HG02798 (cell line): ENCODE results near the gene GRIK2.

Source experiments
- ATAC-seq: cut with Tn5 transposase; IDR thresholded peaks from one replicate; pipeline ENCODE4 v1.9.1; 2021; ENCODE audit warnings: mild to moderate bottlenecking; ENCODE audit not compliant: unreplicated experiment, poor library complexity

The GRIK2 gene

DNA sequence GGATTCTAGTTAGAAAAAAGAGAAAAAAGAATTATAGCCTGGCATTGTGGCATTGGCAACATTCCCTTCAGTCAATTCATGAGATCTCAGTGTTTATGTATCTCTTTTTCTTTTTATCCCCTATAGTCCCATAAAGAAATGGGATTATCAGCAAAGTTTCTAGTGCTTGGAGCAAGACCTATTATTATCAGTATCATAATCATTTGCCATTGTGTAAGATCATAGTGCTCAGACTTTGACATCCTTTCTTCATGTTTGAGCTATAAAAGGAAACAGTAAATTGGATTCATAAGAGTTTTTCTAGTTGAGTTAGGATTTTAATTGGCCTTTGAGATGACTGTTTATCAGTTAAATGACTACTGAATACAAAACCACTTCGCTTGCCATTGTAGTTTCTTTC is 295.6 kb downstream of the GRIK2 start:
- ATAC-seq, result no peak

DNA sequence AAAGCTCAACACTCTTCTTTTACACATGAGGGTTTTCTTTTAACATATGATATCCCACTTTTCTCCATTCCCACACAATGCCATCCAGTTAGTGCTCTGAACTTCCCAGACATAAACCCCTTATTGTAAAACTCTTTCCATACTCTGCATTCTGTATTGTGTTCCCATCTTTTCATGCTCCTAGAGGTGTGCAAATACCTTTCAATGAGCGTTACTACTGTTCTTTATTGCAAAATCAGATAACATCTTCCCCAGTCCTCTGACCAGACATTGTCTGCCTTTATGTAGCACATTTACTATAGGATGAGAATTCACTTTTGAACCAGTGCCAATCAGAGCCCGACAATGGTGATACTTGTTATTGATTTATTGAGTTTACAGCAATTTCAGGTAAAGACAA is 296.2 kb downstream of the GRIK2 start:
- ATAC-seq, result no peak

DNA sequence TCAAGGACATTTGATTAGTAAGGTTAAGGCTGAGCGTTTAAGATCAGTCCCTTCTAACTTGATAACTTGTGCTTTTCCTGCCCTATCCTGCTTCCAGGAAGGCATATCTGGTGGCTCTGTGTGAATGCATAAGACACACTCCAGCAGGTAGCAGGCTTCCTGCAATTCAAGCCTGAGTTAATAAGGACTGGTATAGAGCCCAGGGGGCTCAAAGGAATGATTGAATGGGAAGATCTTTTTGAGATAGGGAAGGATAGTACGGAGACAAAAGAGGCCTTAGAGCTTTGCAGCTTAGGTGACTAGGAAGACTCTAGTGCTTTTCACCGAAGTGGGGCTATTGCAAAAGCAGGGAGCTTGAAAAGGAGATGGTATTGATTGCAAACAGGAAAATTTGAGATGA is 307.1 kb downstream of the GRIK2 start:
- no peak for ATAC-seq

DNA sequence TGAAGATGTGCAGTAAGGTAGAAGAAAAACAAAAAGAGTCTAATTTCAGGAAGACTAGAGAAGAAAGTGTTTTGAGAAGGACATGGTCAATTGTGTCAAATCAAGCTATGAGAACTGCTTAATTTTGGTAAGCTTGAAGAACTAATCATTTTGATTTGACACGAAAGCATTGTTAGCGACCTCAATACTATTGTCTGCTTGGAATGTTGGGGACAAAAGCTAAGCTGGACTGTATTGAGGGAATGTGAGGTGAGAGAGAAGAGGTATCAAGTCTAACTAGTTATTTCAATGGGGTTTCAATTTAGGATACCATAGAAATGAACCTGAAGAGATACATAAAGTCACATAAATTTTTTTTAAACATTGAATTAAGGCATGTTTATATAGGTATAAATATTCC is 309.8 kb downstream of the GRIK2 start:
- ATAC-seq, result no peak

DNA sequence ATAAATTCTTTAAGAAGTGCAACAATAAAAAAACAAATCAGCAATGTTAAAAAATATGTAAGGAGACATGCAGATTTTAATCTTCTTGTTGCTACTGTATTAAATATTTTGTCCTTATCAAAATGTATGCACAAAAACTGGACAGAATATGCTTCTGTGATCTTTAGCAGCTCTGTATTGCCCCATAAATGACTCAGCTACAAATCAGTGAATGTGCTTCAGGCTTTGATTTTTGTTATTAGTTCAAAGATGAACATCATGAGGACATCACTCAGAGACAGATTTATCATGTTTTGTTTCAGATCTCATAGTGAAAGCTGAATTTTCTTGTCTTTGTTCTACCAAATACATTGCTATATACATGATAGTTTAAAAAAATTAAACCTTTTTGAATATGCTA is 312.4 kb downstream of the GRIK2 start:
- ATAC-seq, result no peak

DNA sequence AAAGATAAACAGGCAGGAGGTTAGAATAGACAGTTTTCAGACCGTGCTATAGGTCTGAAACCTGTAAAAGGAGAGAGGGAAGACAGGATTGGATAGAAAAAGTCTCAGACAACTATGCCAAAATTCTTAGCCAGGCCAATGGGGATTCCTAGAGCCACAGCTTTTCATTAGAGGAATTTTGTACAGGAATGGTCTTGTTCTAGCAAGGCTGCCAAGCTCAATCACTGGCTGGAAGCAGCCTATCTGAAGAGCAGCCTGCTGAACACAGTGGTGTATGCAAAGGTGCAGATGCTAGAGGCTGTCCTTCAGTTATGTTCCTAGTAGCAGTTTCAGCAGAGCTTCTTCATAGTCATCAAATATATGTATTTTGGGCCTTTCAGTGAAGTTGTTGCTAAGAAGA is 313.1 kb downstream of the GRIK2 start:
- ATAC-seq, result no peak

DNA sequence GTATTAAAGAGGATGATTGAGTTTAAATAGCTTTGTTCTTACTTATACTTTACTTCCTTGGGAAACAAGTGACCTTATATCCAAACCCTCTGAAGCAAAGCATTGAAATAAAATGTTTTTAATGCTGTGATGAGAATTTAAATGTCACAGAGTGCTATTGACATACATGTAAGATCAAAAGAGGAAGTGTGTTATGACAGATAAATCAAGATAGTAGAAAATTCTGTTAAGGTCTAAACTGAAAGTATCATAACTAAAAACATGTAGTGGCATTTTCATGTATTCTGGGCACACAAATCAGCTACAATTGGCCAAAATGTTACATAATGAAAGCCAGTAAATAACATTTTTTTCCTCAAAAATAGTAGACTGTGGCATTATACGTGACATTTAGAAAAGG is 318.0 kb downstream of the GRIK2 start:
- ATAC-seq, result no peak

DNA sequence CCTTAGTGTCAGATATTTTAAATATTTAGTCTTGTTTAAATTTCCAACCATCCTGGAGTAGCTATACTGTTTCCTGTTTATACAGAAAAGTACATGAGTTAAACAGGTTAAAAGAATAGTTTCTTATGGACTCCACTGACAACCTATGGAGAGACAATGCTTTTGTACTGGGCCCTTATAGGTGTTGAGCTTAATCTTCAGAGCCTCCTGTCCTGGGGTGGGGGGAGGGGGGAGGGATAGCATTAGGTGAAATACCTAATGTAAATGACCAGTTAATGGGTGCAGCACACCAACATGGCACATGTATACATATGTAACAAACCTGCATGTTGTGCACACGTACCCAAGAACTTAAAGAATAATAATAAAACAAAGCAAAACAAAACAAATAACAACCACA is 322.9 kb downstream of the GRIK2 start:
- no peak for ATAC-seq

DNA sequence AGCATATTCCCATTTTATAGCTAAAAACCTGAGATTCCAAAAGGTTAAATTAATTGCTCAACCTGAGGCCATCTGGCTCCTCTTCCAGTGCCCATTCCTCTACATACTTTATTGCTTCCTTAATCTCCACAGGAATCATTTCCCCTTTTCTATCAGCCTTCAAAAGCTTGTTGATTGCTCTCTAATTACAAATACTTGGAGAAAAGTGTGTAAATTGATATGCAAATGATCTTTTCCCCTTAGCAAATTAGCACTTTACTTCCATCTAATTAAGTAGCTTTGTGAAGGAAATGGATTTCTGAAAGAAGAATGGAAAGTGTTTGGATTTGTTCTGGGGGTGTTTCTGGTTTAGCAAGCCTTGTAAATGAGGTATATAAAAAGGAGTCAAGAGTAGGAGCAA is 323.3 kb downstream of the GRIK2 start:
- ATAC-seq, result no peak

DNA sequence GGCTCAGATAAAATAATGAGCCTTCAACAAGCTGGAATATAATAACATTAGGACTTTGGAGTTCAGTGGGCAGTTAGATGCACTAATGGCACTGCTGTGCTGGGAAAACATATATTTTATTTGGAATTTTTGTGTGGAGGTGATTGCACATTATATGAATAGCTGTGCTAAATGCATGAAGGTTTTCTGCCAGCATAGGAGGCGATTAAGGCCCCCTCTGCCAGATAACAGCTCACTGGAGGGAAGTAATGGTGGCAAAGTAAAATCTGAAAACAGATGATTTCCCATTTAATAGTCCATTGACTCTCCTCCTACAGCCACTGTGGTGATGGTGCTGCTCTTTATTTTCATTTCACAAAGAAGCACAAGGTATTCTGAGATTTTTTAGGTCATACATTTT is 326.0 kb downstream of the GRIK2 start:
- no peak for ATAC-seq

DNA sequence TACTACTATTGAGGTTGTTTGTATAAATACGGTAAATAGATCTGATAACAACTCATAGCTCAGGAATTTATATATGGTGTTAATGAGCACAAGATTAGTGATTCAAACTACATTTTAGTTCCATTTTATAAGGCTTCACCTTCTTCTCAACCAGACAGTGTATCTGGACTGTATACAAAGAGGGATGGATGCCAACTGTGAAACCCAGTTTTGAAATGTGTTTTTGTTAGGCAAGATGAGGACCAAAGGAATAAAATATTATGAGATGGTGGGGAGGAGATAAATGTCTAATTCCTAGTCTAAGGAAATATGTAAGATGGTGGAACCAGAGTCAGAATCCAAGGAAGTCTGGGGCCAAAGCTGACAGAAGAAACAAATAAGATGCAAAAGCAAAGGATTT is 329.0 kb downstream of the GRIK2 start:
- ATAC-seq, result no peak

DNA sequence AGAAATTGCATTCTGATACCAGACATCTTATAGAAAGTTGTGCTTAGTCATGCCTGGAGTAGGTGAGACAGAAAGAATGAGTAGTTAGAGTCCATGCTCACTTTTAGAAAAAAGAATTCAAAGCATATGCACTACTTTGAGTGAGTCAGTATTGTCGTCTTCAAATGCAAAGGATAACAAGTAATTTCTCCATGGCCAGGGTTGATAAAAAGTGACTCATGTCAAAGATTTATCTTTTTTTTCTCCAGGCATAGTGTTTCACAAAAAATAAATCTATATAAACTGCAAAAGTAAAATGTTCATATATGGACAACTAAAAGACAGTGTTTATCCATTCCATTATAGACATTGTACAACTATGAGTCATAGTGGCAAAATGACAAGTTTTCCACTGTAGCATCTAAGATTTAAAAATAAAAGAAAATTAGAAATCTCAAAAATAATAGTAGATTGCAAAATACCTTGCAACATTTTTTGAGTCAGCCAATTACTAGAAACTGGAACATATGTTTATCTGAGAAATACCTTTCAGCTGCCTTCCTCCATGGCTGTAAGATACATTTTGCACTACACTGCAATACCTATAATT is 329.6 kb downstream of the GRIK2 start:
- ATAC-seq, result no peak

DNA sequence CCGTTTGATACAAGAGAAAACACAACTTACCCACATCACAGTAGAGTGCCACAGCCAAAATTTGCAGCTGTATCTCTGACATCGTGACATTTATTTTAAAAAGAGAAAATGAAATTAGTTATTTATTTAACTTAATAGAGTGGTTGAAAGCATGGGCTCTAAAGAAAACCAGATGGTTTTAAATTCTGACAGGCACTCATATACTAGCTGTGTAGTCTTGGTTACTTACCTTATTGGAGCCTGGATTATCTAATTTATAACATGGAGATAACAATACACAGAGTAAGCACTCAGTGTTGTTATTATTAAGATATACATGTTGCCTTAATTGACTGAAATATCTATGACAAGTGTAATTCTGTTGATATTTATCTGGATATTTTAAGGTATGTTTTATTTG is 334.9 kb downstream of the GRIK2 start:
- ATAC-seq, result no peak

DNA sequence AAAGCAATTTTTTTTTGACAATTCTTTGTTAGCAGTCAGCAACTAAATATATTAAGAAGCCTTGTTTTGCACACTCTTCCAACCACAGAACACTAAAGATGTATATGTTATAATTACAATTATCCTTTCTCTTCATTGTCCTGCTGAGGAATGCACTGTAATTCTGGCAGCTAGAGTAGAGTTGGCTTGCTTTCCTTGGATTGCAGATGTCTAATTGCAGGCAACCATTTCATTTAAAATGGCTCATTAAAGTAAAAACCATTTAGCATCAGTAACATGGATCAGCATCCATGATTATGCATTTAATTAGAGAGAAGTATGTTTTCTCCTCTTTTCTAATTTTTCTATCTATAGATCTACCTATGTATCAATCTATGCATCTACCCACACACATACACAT is 335.4 kb downstream of the GRIK2 start:
- ATAC-seq, result no peak

DNA sequence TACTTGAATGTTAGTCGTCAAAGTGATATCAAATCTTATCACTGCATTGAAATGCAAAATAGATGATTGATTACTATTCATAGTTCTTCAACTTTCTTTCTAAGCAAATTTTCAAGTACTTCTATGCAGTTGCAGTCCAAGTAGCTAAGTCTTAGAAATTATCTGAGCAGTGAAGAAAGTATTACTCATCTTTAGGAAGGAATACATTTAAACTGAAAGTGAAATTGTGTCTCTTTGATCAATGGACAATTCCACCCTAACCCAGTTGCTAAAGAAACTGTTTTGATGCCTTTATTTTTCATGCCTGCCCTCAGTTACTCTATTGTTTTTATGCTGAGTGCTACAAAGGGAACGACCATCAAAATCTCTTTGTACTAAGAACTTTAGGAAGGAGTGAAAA is 337.4 kb downstream of the GRIK2 start:
- ATAC-seq, result no peak

DNA sequence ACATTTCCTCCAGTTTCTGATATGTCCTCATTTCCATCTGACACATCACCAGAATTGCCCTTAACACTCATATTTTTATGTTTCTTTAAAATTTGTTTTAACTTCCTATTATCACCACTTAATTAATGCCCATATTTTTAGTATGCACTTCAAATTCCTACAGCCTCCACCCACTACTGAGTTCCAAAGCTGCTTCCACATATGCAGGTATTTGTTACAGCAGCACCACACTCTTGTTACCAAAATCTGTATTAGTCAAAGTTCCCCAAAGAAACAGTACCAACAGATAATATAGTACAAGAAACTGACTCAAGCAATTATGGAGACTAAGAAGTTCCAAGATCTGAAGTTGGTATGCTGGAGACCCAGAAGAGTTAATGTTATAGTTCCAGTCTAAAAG is 340.4 kb downstream of the GRIK2 start:
- ATAC-seq, result no peak

DNA sequence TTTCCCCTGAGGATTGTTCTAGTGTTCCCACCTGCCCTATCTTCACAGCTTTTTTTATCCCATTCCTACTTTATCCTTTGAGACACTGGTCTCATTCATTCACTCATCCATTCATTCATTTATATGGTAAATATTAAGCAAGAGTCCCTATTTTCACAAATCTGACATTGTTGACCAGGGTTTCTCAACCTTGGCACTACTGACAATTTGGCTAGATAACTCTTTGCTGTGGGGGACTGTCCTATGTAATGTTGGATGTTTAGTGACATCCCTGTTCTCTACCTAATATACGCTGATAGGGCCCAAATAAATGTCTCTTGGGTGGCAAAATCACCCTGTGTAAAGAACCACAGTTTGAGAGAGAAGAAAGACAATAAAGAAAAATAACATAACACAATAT is 345.0 kb downstream of the GRIK2 start:
- no peak for ATAC-seq

DNA sequence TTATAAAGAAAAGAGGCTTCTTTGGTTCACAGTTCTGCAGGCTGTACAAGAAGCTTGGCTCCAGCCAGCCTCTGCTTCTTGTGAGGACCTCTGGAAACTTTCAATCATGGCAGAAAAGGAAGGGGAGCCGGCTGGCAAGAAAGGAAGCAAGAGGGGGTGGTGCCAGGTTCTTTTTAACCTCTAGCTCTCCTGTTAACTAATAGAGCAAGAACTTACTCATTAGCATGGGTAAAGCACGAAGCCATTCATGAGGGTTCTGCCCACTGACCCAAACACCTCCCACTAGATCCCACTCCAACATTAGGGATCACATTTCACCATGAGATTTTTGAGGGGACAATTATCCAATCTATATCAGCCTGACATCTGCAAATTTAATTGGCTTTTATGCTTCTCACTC is 347.1 kb downstream of the GRIK2 start:
- no peak for ATAC-seq

DNA sequence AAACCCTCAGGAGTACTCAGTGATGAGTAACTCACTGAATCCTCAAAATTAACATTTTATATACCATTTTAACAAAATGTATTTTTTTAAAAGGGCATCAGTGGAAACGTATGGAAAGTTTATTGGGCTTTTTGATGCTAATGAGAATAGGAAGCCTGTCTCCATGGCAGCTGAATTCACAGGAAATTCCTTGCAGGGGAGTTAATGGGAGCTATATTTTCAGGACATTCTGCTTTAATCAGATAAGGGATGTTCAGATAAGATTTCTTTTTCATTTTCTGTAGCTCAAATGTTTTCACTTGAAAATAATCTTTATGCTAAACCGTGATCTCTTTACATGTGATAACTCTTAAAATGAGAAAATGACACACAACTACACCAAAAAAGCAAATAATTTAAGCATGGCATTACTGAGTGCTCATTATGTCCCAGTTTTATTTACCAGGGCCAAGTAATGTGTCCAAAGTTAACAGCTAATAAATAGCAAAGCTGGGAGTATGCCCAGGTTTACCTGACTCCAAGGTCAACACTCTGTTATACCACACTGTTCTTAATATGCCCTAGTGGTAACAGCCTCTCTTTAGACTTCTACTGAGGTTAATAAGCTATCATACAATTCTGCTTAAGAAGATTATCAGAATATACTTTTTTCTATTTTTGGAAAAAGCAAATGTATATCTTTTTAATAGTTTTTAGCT is 348.1 kb downstream of the GRIK2 start:
- ATAC-seq, result no peak

DNA sequence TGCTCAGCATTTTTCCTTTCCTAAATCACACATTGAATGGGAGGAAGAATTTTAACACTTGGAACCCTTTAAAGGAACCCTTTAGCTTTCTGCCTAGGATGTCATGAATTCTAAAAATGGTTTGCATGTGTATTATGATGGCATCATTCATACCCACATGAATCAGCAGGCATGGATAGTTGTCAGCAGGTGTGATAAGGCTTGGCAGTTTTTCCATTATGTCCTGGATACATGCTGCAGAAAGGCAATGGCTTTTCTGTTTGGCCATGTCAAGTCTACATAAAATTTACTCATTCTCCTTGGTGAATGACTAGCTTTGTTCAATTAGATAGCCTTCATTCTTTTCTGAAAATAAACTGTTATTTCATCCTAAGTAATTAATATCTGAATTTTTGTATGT is 353.7 kb downstream of the GRIK2 start:
- no peak for ATAC-seq

DNA sequence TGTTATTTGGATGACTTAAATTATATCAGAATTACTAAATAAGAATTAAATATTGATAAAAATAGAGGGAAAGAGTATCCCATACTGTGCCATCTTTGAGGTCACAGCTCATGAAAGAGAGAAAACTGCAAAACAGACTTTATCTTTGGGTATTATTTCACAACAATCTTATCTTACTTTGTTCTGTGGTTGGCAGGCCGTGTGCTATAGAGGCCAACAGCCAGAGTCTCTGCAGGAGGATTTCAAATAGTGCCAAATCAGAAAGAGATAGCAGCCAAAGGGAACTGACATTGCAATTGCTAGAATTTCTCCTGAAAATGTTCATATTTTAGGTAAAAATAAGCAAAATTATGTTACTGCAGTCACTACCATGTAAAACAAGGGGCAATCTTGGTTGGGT is 354.2 kb downstream of the GRIK2 start:
- ATAC-seq, result no peak

DNA sequence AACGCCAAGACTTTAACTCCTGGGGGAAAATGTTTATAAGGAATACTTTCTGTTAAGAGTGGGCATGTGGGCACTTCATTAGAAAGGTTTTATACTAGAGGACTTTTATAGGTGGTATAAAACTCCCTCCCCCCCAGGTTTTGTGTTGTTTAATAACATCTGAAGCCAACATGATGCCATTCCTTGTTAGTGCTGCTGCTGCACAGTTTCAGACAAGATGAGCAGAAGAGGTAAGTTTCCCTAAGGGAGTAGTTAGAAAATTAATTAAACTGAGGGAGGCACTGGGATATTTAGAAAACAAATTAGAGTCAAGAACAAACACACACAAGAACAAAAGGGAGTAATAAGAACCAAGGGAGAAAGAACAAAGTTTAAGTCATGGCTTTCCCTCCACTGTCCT is 362.4 kb downstream of the GRIK2 start:
- ATAC-seq, result no peak

DNA sequence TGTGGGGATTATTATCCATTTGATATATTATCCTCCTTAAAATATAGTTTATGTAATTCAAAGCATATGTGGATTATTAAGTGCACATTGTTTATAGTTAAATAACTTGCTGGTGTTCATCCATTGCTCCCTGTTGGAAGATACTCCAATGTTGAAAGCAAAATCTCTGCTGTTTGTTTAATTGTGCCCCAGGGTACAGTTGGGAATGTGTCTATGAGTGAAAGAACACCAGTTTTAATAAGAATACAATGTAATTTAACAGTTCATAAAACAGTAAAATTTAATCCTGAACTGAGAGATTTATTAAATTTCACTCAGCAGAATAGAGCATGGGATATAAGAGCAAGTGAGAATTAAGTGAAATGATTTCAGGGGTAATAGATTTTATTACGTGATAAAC is 364.9 kb downstream of the GRIK2 start:
- no peak for ATAC-seq
